Spleen (tissue), 7 donors: Measurements from ENCODE around the gene BABAM2.

Source experiments
- POLR2A ChIP-seq, 3 donors: fragments of 450-650 bp; IDR thresholded peaks; one replicate each; pipeline ENCODE4 v1.5.1; 2017; ENCODE audit warnings: antibody characterized with exemption in 3 of 3, mild to moderate bottlenecking in 1 of 3
- TF ChIP-seq, protein P1 (sequence below), 11 experiments: fragments of 200-600 bp in 7 of 11; fragments of 450-650 bp in 4 of 11; sonication (generic) in 4 of 11; IDR thresholded peaks in 8 of 11; conservative IDR thresholded peaks in 3 of 11; 1 replicate in 7 of 11; 2 replicates in 4 of 11; pipeline versions ENCODE4 v1.4.0 to v1.8.0; 2016 to 2021; ENCODE audit warnings: antibody characterized with exemption in 11 of 11, inconsistent platforms in 4 of 11, mild to moderate bottlenecking in 1 of 11
- donor health status: DM: no; HTN: no; CAD: no; lungs with moderate emphysema.
- donor health status: DM: no; HTN: no; CAD: no.
- donor health status: DM: no; HTN: no; CAD: no.

- TF ChIP-seq, protein P1, sequence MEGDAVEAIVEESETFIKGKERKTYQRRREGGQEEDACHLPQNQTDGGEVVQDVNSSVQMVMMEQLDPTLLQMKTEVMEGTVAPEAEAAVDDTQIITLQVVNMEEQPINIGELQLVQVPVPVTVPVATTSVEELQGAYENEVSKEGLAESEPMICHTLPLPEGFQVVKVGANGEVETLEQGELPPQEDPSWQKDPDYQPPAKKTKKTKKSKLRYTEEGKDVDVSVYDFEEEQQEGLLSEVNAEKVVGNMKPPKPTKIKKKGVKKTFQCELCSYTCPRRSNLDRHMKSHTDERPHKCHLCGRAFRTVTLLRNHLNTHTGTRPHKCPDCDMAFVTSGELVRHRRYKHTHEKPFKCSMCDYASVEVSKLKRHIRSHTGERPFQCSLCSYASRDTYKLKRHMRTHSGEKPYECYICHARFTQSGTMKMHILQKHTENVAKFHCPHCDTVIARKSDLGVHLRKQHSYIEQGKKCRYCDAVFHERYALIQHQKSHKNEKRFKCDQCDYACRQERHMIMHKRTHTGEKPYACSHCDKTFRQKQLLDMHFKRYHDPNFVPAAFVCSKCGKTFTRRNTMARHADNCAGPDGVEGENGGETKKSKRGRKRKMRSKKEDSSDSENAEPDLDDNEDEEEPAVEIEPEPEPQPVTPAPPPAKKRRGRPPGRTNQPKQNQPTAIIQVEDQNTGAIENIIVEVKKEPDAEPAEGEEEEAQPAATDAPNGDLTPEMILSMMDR (IDR thresholded peaks at IDR 0.05 in 8 of 11, conservative IDR thresholded peaks at IDR 0.05 in 3 of 11) = no peak
- no peak for TF ChIP-seq POLR2A (IDR thresholded peaks at IDR 0.05)
Measured at GRCh38 chr2:28219758-28220368, 329.3 kb downstream of the BABAM2 start.
